A549 treated with Mapracorat at 1 μM for 4 hours (cell line): Measurements from ENCODE around the gene GMNN. TPM values are rescaled to one million over a fixed set of nuclear protein-coding genes. Genes with fewer than 3 reads are reported as not detected.

Source experiments
- total RNA-seq: library from RNA; stranded (reverse); fragments of 200-300 nt; extraction: Qiagen RNA extraction; gene quantifications from 5 replicates; pipeline ENCODE4 v1.2.3, GENCODE V29; 2022

The GMNN gene
- 54.9 to 67.6 TPM (median 62.7 TPM) in 5 replicates for total RNA-seq

DNA sequence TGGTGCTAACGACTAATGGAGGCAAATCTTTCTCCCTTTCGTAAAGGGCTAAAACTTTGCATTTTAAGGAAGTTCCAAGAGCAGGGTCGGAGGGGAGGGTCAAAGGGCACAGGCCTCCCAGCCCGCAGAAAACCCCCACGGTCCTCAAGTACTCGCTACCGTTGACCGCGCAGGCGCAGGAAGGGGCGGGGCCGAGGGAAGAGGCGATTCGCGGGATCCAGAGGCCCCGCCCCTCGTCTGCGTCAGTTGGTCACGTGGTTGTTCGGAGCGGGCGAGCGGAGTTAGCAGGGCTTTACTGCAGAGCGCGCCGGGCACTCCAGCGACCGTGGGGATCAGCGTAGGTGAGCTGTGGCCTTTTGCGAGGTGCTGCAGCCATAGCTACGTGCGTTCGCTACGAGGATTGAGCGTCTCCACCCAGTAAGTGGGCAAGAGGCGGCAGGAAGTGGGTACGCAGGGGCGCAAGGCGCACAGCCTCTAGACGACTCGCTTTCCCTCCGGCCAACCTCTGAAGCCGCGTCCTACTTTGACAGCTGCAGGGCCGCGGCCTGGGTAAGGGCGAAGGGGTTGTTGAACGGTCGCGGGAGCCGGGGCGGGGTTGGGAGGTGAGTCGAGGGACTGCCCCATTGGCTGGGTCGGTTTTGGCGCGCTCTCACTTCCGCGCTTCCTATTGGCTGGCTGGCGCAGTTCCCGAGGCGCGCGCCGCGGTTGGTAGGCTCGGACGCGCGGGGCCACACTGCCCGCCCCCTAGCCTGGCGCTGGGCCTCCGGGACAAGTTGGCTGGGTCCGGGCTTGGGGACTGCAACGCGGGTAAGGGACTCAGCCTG is at the start of gene GMNN:
TSS of gene GMNN (plus strand) at position 242 of the 824 bp plus-strand sequence. CDS start 2,310 bp downstream, outside the sequence.

GRCh38 chr6:24798740-24799540 is 24.2 kb downstream of the GMNN start, which contains the start of gene ARMH2:
TSS of gene ARMH2 (minus strand) at chr6:24798917. CDS start at chr6:24798857, 60 bp downstream.

Other genes with a start within 250 kb of the GMNN start
- gene KIAA0319, start 128.7 kb upstream of the GMNN start, total RNA-seq = 1.8 to 2.2 TPM (median 2.0 TPM) in 5 replicates
- 27.7 to 31.3 TPM (median 30.2 TPM) in 5 replicates for gene TDP2, start 108.0 kb upstream of the GMNN start, total RNA-seq
- gene ACOT13, start 107.9 kb upstream of the GMNN start, total RNA-seq = 19.9 to 28.9 TPM (median 25.3 TPM) in 5 replicates
- gene C6orf62, start 55.8 kb upstream of the GMNN start, total RNA-seq = 50.1 to 62.2 TPM (median 53.0 TPM) in 5 replicates
- gene ARMH2, start 24.0 kb downstream of the GMNN start, total RNA-seq = not detected in 5 replicates
- gene RIPOR2, start 161.0 kb downstream of the GMNN start, total RNA-seq = 0.35 to 0.66 TPM (median 0.48 TPM) in 5 replicates